ENCODE measurements around the gene SMARCA4. TPM values are rescaled to one million over a fixed set of nuclear protein-coding genes. Genes with fewer than 3 reads are reported as not detected.

Gene SMARCA4
- total RNA-seq, 2 experiments from 2014 or later = 102 to 116 TPM

- no peaks in the 10 kb centered on the region for H3K27me3 Mint-ChIP-seq
- H3K36me3 Mint-ChIP-seq (ENCODE audit: low read depth) = peaks cover 11% of the 10 kb centered on the region
- CTCF ChIA-PET = interaction anchor here (0.8 to 2.8 kb wide), 2 partner anchors 14 to 23 kb away, joined by 3 to 12 read pairs; no protein-coding TSS in a partner anchor
- no peaks in the 10 kb centered on the region for H3K9me3 Mint-ChIP-seq (ENCODE audit: low read depth)
- ATAC-seq (no peak), DNase-seq (no peak)
- intact Hi-C loops (cut with DNase I, micrococcal nuclease) = loop anchor here (5.0 to 10.0 kb wide), 4 partner anchors 127 to 1827 kb away; partner anchors contain the start of genes DNMT1 (in 1 of the 2), JUNB (in 1 of the 2) and ZNF627 (in 1 of the 2)
- POLR2A ChIA-PET = no interaction called here
- peaks cover 53% of the 10 kb centered on the region for H3K4me1 Mint-ChIP-seq
- no peak overlapping the region for H3K27ac Mint-ChIP-seq
- no peak overlapping the region for H3K4me3 Mint-ChIP-seq
Measured at GRCh38 chr19:10964903-10965302, 4.1 kb downstream of the SMARCA4 start.

- DNase-seq = no peak
- no peak for ATAC-seq
- intact Hi-C loops (cut with DNase I, micrococcal nuclease) = loop anchor here in 1 of 2 experiments (10.0 kb wide), 1 partner anchor 629 kb away; the partner anchor contains the start of gene ZNF627
- CTCF ChIA-PET = interaction anchor here (0.8 to 2.8 kb wide), 2 partner anchors 14 to 23 kb away, joined by 3 to 12 read pairs; no protein-coding TSS in a partner anchor
- Mint-ChIP-seq H3K4me3 (no peak overlapping the region), H3K36me3 (ENCODE audit: low read depth) (peaks cover 11% of the 10 kb centered on the region), H3K27me3 (no peaks in the 10 kb centered on the region), H3K4me1 (peaks cover 53% of the 10 kb centered on the region), H3K27ac (no peak overlapping the region), H3K9me3 (ENCODE audit: low read depth) (no peaks in the 10 kb centered on the region)
- POLR2A ChIA-PET = no interaction called here
Measured at GRCh38 chr19:10965398-10965797, 4.6 kb downstream of the SMARCA4 start.

GRCh38 chr19:10966809-10967208 is 6.0 kb downstream of the SMARCA4 start:
- DNase-seq (no peak), ATAC-seq (no peak)
- Mint-ChIP-seq H3K27ac (no peak overlapping the region), H3K27me3 (no peaks in the 10 kb centered on the region), H3K4me3 (no peak overlapping the region), H3K36me3 (ENCODE audit: low read depth) (peaks cover 11% of the 10 kb centered on the region), H3K9me3 (ENCODE audit: low read depth) (no peaks in the 10 kb centered on the region), H3K4me1 (peaks cover 58% of the 10 kb centered on the region)
- ChIA-PET POLR2A (no interaction called here), CTCF (interaction anchor here (0.5 to 2.8 kb wide), 4 partner anchors 20 to 269 kb away, joined by 3 to 12 read pairs (median 4); no protein-coding TSS in a partner anchor)
- intact Hi-C loops (cut with DNase I, micrococcal nuclease) = loop anchor here in 1 of 2 experiments (10.0 kb wide), 1 partner anchor 628 kb away; the partner anchor contains the start of gene ZNF627

GRCh38 chr19:10968527-10969135 is 7.8 kb downstream of the SMARCA4 start:
- Mint-ChIP-seq H3K4me1 (peaks cover 44% of the 10 kb centered on the region), H3K9me3 (ENCODE audit: low read depth) (no peaks in the 10 kb centered on the region), H3K27me3 (no peaks in the 10 kb centered on the region), H3K4me3 (no peak overlapping the region), H3K36me3 (ENCODE audit: low read depth) (peaks cover 14% of the 10 kb centered on the region), H3K27ac (no peak overlapping the region)
- CTCF ChIA-PET = interaction anchor here (0.7 to 1.1 kb wide), 2 partner anchors 12 to 14 kb away, joined by 3 read pairs; no protein-coding TSS in a partner anchor
- ATAC-seq (no peak), DNase-seq (no peak)
- intact Hi-C loops (cut with DNase I, micrococcal nuclease) = loop anchor here in 1 of 2 experiments (10.0 kb wide), 1 partner anchor 626 kb away; the partner anchor contains the start of gene ZNF627
- POLR2A ChIA-PET = interaction anchor here (0.5 to 1.2 kb wide), 2 partner anchors 32 to 187 kb away, joined by 3 read pairs; partner anchors contain the start of gene SPC24

- intact Hi-C loops (cut with DNase I, micrococcal nuclease) = loop anchor here in 1 of 2 experiments (5.0 kb wide), 1 partner anchor 34 kb away; no protein-coding TSS in a partner anchor
- Mint-ChIP-seq H3K27me3 (no peaks in the 10 kb centered on the region), H3K36me3 (ENCODE audit: low read depth) (peaks cover 8% of the 10 kb centered on the region), H3K27ac (no peak overlapping the region), H3K9me3 (ENCODE audit: low read depth) (no peaks in the 10 kb centered on the region), H3K4me3 (no peak overlapping the region), H3K4me1 (peaks cover 39% of the 10 kb centered on the region)
- POLR2A ChIA-PET = no interaction called here
- ATAC-seq (no peak), DNase-seq (no peak)
- CTCF ChIA-PET = interaction anchor here (0.6 to 1.2 kb wide), 2 partner anchors 30 to 271 kb away, joined by 3 to 4 read pairs; no protein-coding TSS in a partner anchor
Measured at GRCh38 chr19:10971107-10971726, 10.4 kb downstream of the SMARCA4 start.

- H3K4me1 Mint-ChIP-seq = peaks cover 45% of the 10 kb centered on the region
- ATAC-seq = no peak
- H3K27me3 Mint-ChIP-seq = no peaks in the 10 kb centered on the region
- intact Hi-C loops (cut with DNase I, micrococcal nuclease) = no loop called here
- H3K4me3 Mint-ChIP-seq = no peak overlapping the region
- peaks cover 10% of the 10 kb centered on the region for H3K36me3 Mint-ChIP-seq (ENCODE audit: low read depth)
- DNase-seq = no peak
- no peaks in the 10 kb centered on the region for H3K9me3 Mint-ChIP-seq (ENCODE audit: low read depth)
- no peak overlapping the region for H3K27ac Mint-ChIP-seq
- POLR2A ChIA-PET = no interaction called here
- CTCF ChIA-PET = interaction anchor here (2.5 kb wide), 1 partner anchor 39 kb away, joined by 7 read pairs; no protein-coding TSS in a partner anchor
Measured at GRCh38 chr19:10975374-10976130, 14.7 kb downstream of the SMARCA4 start.

GRCh38 chr19:10976131-10976892 is 15.5 kb downstream of the SMARCA4 start:
- peaks cover 43% of the 10 kb centered on the region for H3K4me1 Mint-ChIP-seq
- intact Hi-C loops (cut with DNase I, micrococcal nuclease) = no loop called here
- peaks cover 10% of the 10 kb centered on the region for H3K36me3 Mint-ChIP-seq (ENCODE audit: low read depth)
- H3K4me3 Mint-ChIP-seq = no peak overlapping the region
- ChIA-PET POLR2A (interaction anchor here (0.6 kb wide), 1 partner anchor 37 kb away, joined by 3 read pairs; no protein-coding TSS in a partner anchor), CTCF (interaction anchor here (2.5 kb wide), 1 partner anchor 40 kb away, joined by 7 read pairs; no protein-coding TSS in a partner anchor)
- H3K27ac Mint-ChIP-seq = no peak overlapping the region
- no peaks in the 10 kb centered on the region for H3K9me3 Mint-ChIP-seq (ENCODE audit: low read depth)
- ATAC-seq (no peak), DNase-seq (no peak)
- H3K27me3 Mint-ChIP-seq = no peaks in the 10 kb centered on the region

- CTCF ChIA-PET = interaction anchor here (0.5 to 2.3 kb wide), 3 partner anchors 9 to 260 kb away, joined by 3 to 10 read pairs (median 4); partner anchors contain the start of gene DNM2
- intact Hi-C loops (cut with DNase I, micrococcal nuclease) = no loop called here
- H3K4me1 Mint-ChIP-seq = peaks cover 43% of the 10 kb centered on the region
- peak overlapping the region; percentile 38 for H3K27ac Mint-ChIP-seq
- DNase-seq (peak; percentile 25), ATAC-seq (peak; percentile 25)
- POLR2A ChIA-PET = no interaction called here
- no peak overlapping the region for H3K4me3 Mint-ChIP-seq
- H3K36me3 Mint-ChIP-seq (ENCODE audit: low read depth) = peaks cover 10% of the 10 kb centered on the region
- no peaks in the 10 kb centered on the region for H3K27me3 Mint-ChIP-seq
- no peaks in the 10 kb centered on the region for H3K9me3 Mint-ChIP-seq (ENCODE audit: low read depth)
Measured at GRCh38 chr19:10977742-10978092, 16.9 kb downstream of the SMARCA4 start.

GRCh38 chr19:10979951-10980381 is 19.1 kb downstream of the SMARCA4 start:
- H3K27ac Mint-ChIP-seq = peak overlapping the region; percentile 83

GRCh38 chr19:10981252-10981895 is 20.5 kb downstream of the SMARCA4 start:
- H3K27me3 Mint-ChIP-seq = no peaks in the 10 kb centered on the region
- DNase-seq = no peak
- no peak for ATAC-seq
- H3K4me3 Mint-ChIP-seq = no peak overlapping the region
- H3K36me3 Mint-ChIP-seq (ENCODE audit: low read depth) = peaks cover 8% of the 10 kb centered on the region
- H3K9me3 Mint-ChIP-seq (ENCODE audit: low read depth) = no peaks in the 10 kb centered on the region
- ChIA-PET POLR2A (no interaction called here), CTCF (interaction anchor here (0.6 kb wide), 2 partner anchors 45 to 135 kb away, joined by 4 to 6 read pairs; no protein-coding TSS in a partner anchor)
- peaks cover 23% of the 10 kb centered on the region for H3K4me1 Mint-ChIP-seq
- intact Hi-C loops (cut with DNase I, micrococcal nuclease) = no loop called here
- no peak overlapping the region for H3K27ac Mint-ChIP-seq

More at GRCh38 chr19:10979951-10980381, 19.1 kb downstream of the SMARCA4 start:
- intact Hi-C loops (cut with DNase I, micrococcal nuclease) = no loop called here
- CTCF ChIA-PET = interaction anchor here (0.6 to 1.6 kb wide), 4 partner anchors 10 to 615 kb away, joined by 3 read pairs; no protein-coding TSS in a partner anchor
- Mint-ChIP-seq H3K27me3 (no peaks in the 10 kb centered on the region), H3K36me3 (ENCODE audit: low read depth) (peaks cover 7% of the 10 kb centered on the region), H3K9me3 (ENCODE audit: low read depth) (no peaks in the 10 kb centered on the region), H3K4me3 (no peak overlapping the region), H3K4me1 (peaks cover 33% of the 10 kb centered on the region)
- DNase-seq (peak; percentile 61), ATAC-seq (peak; percentile 89)
- POLR2A ChIA-PET = no interaction called here
